Progenitor cell of endocrine pancreas (in vitro differentiated cells): ENCODE data around the gene POU3F1. TPM values are rescaled to one million over a fixed set of nuclear protein-coding genes. Genes with fewer than 3 reads are reported as not detected.
"Not testable (repeated sequence)": the region's sequence is repeated elsewhere in the genome, so short reads cannot be mapped to it uniquely, and the experiment has no call there.

Experiments
- DNase-seq: peaks from one replicate; pipeline ENCODE4 v3.0.0; 2021; ENCODE audit warnings: low spot score; ENCODE audit not compliant: unreplicated experiment
- H3K27ac Mint-ChIP-seq: 2 replicates; pipeline ENCODE4 v1.8.0; 2021; ENCODE audit warnings: mild to moderate bottlenecking, moderate library complexity, mixed read lengths
- H3K27me3 Mint-ChIP-seq: 2 replicates; pipeline ENCODE4 v1.8.0; 2021; ENCODE audit warnings: mixed read lengths
- H3K36me3 Mint-ChIP-seq: 2 replicates; pipeline ENCODE4 v1.8.0; 2022; ENCODE audit warnings: mixed read lengths; ENCODE audit not compliant: insufficient read depth
- H3K4me1 Mint-ChIP-seq: 2 replicates; pipeline ENCODE4 v1.8.0; 2021; ENCODE audit warnings: low read depth, mixed read lengths
- H3K4me3 Mint-ChIP-seq: 2 replicates; pipeline ENCODE4 v1.8.0; 2021; ENCODE audit warnings: low read depth, mild to moderate bottlenecking, moderate library complexity, mixed read lengths
- H3K9me3 Mint-ChIP-seq: 2 replicates; pipeline ENCODE4 v1.8.0; 2021; ENCODE audit warnings: low read depth, mixed read lengths
- CTCF ChIP-seq: fragments of 200-600 bp; sonication (generic); IDR thresholded peaks from one replicate; pipeline ENCODE4 v1.5.0; 2021; ENCODE audit warnings: antibody characterized with exemption, mild to moderate bottlenecking; ENCODE audit not compliant: unreplicated experiment
- total RNA-seq: library from RNA; stranded (reverse); gene quantifications from 2 replicates; pipeline ENCODE4 v1.2.1, GENCODE V29; 2021

The POU3F1 gene
- total RNA-seq, 1 donor from 2014 or later = 0.43 TPM

- Mint-ChIP-seq H3K9me3 (no peaks in the 10 kb centered on the region), H3K36me3 (no peaks in the 10 kb centered on the region), H3K4me3 (no peak overlapping the region), H3K4me1 (peaks cover 12% of the 10 kb centered on the region), H3K27me3 (peaks cover 15% of the 10 kb centered on the region), H3K27ac (no peak overlapping the region)
- no peak for DNase-seq
- TF ChIP-seq CTCF = no peak
Measured at GRCh38 chr1:38034871-38035270, 11.7 kb downstream of the POU3F1 start.

- H3K9me3 Mint-ChIP-seq, DNase-seq, H3K27me3 Mint-ChIP-seq, H3K4me3 Mint-ChIP-seq, H3K27ac Mint-ChIP-seq, H3K36me3 Mint-ChIP-seq: not testable (repeated sequence)
- H3K4me1 Mint-ChIP-seq = peaks cover 19% of the 10 kb centered on the region
Measured at GRCh38 chr1:38032992-38033391, 13.6 kb downstream of the POU3F1 start.

- peaks cover 3% of the 10 kb centered on the region for H3K36me3 Mint-ChIP-seq
- peaks cover 4% of the 10 kb centered on the region for H3K27me3 Mint-ChIP-seq
- TF ChIP-seq CTCF = no peak
- H3K9me3 Mint-ChIP-seq = no peaks in the 10 kb centered on the region
- DNase-seq = no peak
- no peak overlapping the region for H3K27ac Mint-ChIP-seq
- peaks cover 20% of the 10 kb centered on the region for H3K4me1 Mint-ChIP-seq
- no peak overlapping the region for H3K4me3 Mint-ChIP-seq
Measured at GRCh38 chr1:38031513-38031866, 15.1 kb downstream of the POU3F1 start.

GRCh38 chr1:38030596-38031512, 15.7 kb downstream of the POU3F1 start:
- Mint-ChIP-seq H3K4me3 (no peak overlapping the region), H3K36me3 (peaks cover 4% of the 10 kb centered on the region), H3K4me1 (peaks cover 20% of the 10 kb centered on the region), H3K27me3 (peaks cover 4% of the 10 kb centered on the region), H3K9me3 (no peaks in the 10 kb centered on the region), H3K27ac (no peak overlapping the region)
- DNase-seq = no peak
- TF ChIP-seq CTCF = no peak

- no peak overlapping the region for H3K27ac Mint-ChIP-seq
- peaks cover 4% of the 10 kb centered on the region for H3K27me3 Mint-ChIP-seq
- peaks cover 20% of the 10 kb centered on the region for H3K4me1 Mint-ChIP-seq
- no peak for DNase-seq
- peaks cover 6% of the 10 kb centered on the region for H3K36me3 Mint-ChIP-seq
- TF ChIP-seq CTCF = no peak
- H3K4me3 Mint-ChIP-seq = no peak overlapping the region
- no peaks in the 10 kb centered on the region for H3K9me3 Mint-ChIP-seq
Measured at GRCh38 chr1:38029685-38030511, 16.7 kb downstream of the POU3F1 start.
